HTERT RPE-1 (cell line): ENCODE data around the gene TYMS.

Experiments used
- in situ Hi-C: fragments of 300-500 bp; cut with MboI; formaldehyde crosslinking; loops from 4 replicates; pipeline ENCODE4 v1.14.3; 2020; ENCODE audit warnings: low sequenced_read_pairs

The TYMS gene

GRCh38 chr18:644395-645004, 13.0 kb upstream of the TYMS start:
- in situ Hi-C loops = no loop called here

DNA sequence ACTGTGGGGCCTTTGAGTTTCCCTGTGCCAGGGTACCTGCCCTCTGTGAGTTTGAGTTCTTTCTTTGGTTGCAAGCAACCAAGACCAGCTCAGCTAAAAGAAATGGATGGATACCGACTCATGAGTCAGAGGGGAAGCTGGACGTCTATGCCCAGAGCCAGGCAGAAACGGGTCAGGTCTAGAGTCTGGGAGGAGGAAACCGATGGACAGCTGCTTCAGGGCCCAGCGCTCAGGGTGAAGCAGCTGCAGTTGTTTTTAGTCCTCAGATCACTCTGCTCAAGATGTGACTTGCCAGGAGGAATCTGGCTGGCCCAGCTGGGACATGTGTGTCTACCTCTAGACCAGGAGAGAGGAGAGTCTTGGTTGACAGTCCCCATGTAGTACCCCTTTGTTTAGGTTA, 10.1 kb upstream of the TYMS start:
- in situ Hi-C loops = no loop called here

DNA sequence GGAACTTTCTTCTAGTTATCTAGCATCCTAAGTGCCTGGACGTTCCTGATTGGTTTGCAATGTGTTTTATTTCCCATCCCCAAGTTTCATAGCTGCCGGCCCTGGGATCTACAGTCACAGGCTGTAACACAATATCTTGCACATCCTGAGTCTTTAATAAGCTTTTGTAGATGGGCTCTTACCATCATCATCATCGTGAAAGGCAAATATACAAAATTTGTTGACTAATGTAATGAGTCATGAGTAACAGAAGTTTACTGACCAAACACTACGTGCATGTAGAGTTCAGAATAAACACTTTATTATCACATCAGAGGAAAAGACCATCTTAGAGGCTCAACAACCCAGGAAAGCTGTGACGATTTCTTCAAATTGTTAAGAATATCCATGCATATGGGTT, 8.1 kb upstream of the TYMS start:
- in situ Hi-C loops = no loop called here

DNA sequence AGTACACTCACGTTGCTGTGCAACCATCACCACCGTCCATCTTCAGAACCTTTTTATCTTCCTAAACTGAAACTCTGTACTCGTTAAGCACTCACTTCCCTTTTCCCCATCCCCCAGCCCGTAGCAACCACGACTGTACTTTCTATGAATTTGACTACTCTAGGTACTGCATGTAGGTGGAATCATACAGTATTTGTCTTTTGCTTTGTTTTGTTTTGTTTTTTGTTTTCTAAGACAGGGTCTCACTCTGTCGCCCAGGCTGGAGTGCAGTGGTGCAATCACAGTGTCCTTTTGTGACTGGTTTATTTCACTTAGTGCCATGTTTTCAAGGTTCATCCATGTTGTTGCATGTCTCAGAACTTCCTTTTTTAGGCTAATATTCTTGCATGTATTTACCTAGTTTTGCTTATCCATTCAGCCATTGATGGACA, 7.0 kb upstream of the TYMS start:
- in situ Hi-C loops = no loop called here

GRCh38 chr18:652131-652530, 5.3 kb upstream of the TYMS start:
- in situ Hi-C loops = no loop called here

DNA sequence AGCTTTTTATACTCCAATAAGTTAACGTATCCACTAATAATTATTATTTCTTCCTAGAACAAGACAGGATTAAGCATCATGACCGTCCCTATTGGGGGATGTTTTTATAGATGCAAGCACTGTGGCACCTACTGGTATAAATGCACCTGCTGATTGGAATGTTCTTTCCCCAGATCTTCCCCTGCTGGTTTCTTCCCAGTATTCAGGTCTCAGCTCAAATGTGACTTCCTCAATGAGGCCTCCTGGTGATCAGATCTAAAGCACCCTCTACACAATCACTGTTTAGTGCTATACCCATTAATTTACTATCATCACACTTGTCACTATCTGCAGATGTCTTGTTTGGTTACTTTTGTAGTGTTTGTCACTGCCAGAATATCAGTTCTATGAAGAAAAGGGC, 3.9 kb upstream of the TYMS start:
- in situ Hi-C loops = no loop called here

- in situ Hi-C loops = no loop called here
Measured at GRCh38 chr18:654601-655000, 2.9 kb upstream of the TYMS start.

DNA sequence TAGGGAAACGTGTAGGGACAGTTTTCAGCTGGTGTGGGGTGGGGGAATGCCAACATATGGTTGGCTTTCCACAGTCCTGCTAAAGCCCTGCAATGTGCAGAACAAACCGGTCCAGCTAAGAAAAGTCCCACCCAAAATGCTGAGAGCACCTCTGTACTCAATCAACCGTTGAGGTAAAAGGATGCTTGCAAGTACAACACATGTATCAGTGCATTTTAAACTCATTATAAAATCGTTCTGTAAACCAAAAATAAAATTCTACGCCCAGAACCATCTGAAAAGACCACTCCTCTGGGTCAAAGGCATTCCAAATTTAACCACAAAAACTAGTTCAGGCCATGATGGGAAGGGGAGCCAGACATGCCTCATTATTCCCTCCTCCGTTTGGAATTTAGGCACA, 2.0 kb upstream of the TYMS start:
- in situ Hi-C loops = no loop called here

DNA sequence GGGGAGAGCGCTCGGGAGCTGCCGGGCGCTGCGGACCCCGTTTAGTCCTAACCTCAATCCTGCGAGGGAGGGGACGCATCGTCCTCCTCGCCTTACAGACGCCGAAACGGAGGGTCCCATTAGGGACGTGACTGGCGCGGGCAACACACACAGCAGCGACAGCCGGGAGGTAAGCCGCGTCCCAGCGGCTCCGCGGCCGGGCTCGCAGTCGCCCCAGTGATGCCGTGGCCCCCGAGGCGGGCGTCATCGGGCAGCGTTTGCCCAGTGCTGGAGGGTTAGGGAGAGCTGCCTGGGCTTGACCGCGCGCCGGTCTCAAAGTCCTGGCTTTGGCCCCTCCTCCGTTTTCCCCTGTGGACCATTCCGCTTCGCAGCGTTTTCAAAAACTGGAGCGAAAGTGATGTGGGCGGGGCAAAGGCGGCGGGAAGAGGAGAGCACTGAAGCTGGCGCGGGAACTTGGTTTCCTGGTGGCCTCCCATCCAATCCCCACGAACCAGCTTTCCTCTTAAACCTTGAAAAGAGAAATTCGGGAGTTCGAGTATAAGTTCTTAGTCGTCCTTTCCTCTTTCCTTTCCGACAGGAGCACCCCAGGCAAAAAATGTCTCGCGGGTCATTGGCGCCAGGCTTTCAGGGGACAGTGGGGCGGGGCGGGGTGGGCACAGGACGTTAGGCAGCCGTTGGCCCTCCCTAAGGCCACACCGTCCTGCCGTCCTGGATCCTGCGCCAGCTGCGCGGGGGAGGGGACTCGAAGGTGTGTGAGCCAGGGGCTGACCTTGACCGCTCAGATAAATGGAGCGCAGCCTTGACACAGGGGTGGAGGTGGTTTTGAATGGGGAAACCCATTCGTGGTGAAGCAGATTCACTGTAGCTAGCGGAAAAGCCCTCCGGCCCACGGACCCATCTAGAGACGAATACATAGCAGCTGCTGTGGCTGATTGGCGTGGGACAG, 821 bp downstream of the TYMS start:
- in situ Hi-C loops = no loop called here

- in situ Hi-C loops = no loop called here
Measured at GRCh38 chr18:658947-659533, 1.6 kb downstream of the TYMS start.

DNA sequence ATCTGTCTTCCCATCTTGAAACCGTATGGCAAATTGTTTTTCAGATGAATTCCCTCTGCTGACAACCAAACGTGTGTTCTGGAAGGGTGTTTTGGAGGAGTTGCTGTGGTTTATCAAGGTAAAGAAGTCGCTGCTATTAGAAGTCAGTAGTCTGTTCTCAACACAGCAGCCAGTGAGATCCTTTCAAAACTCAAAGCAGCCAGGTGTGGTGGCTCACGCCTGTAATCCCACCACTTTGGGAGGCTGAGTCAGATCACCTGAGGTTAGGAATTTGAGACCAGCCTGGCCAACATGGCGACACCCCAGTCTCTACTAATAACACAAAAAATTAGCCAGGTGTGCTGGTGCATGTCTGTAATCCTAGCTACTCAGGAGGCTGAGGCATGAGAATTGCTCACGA, 2.1 kb downstream of the TYMS start:
- in situ Hi-C loops = no loop called here

DNA sequence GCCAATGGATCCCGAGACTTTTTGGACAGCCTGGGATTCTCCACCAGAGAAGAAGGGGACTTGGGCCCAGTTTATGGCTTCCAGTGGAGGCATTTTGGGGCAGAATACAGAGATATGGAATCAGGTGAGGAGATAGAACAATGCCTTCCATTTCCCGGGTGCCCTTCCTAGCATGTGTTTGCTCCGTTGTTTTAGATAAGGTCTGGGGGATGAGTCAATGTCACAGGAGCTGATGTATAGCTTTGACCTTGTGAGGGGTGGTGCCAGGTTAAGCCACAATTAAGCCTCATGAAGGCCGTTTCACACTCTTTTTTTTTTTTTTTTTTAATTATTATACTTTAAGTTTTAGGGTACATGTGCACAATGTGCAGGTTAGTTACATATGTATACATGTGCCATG, 4.7 kb downstream of the TYMS start:
- in situ Hi-C loops = no loop called here

DNA sequence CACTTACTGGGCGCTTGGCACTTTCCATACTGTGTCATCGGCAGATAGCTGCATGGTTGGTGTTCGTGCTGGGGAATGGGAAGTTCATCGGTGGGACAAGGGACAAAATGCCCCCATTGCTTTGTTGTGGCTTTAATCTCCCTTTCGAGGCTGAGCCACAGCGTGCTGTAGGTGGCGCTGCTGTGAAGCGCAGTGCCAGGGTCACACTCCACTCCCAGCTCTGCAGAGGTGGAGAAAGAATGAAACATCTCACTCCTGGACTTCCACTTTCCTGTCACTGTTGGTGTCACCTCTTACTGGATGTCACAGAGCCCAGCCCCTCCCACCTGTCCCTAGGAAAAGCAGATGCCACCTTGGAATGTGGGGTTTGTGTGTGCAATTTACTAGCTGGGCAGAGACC, 8.7 kb downstream of the TYMS start:
- in situ Hi-C loops = no loop called here

- in situ Hi-C loops = no loop called here
Measured at GRCh38 chr18:666628-667027, 9.2 kb downstream of the TYMS start.

DNA sequence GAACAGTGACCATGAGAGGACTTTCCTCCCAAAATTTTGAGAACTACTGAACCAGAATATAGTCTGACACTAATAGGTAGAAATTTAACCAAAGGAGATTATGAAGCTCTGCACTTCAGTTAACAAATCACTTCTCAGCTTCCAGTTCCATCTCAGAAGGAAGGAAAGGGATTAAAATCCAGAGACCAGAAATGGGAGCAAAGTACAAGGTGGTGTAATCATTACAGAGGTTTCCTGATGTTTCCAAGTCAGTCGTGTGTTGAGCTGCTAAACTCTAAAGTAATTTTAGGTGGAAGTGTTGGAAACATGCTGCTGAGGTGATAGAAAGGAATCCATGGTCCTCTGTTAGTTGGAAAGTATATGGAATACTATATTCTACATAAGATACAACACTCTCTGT, 10.8 kb downstream of the TYMS start:
- in situ Hi-C loops = no loop called here

GRCh38 chr18:669077-669476, 11.6 kb downstream of the TYMS start:
- in situ Hi-C loops = no loop called here

- in situ Hi-C loops = no loop called here
Measured at GRCh38 chr18:670522-670921, 13.1 kb downstream of the TYMS start.

- in situ Hi-C loops = no loop called here
Measured at GRCh38 chr18:671405-671804, 14.0 kb downstream of the TYMS start.

- in situ Hi-C loops = no loop called here
Measured at GRCh38 chr18:673317-673716, 15.9 kb downstream of the TYMS start.

- in situ Hi-C loops = no loop called here
Measured at GRCh38 chr18:673769-674168, 16.3 kb downstream of the TYMS start.

DNA sequence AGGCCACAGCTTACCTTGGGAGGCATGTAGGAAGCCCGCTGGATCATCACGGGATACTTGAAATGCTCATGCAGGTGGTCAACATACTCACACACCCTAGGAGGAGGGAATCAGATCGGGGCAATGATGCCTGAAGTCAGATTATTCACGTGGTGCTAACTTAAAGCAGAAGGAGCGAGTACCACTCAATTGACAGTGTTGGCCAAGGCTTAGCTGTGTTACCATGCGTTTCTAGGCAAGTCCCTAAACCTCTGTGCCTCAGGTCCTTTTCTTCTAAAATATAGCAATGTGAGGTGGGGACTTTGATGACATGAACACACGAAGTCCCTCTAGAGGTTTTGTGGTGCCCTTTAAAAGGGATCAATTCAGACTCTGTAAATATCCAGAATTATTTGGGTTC, 17.9 kb downstream of the TYMS start:
- in situ Hi-C loops = no loop called here

DNA sequence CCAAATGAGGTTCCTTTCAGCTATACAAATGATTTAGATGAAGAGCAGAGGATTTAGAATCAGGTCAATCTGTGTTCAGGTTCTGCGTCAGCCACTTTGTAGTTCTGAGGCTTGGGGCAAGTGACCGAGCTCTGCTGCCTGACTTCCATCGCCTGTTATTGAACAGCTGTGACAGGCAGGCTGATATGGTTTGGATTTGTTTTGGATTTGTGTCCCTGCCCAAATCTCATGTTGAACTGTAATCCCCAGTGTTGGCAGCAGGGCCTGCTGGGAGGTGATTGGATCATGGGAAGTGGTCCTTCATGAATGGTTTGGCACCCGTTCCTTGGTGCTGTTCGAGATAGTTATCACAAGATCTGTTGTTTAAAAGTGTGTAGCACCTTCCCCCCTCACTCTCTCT, 18.6 kb downstream of the TYMS start:
- in situ Hi-C loops = no loop called here
